ENCODE results near the gene CD83.

DNA sequence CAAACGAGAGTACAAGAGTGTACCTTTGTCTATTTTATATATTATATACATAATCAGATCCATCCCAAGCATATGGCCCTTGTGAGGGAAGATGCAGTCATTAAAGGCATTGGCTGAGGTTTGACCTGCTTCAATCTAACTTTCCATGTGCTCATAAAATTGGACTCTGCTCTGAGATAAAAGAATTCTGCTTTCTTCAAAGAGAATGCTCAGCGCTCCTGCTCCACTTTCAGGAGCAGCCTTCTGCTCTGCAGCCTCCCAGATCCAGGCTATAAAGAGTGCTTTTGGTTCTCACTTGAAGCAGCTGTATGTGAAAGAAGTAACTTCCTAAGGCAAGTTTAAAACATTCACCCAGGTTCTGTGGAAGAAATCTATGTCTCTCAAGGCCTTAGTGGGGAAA, 45.3 kb downstream of the CD83 start:
- TF ChIP-seq, protein P1, sequence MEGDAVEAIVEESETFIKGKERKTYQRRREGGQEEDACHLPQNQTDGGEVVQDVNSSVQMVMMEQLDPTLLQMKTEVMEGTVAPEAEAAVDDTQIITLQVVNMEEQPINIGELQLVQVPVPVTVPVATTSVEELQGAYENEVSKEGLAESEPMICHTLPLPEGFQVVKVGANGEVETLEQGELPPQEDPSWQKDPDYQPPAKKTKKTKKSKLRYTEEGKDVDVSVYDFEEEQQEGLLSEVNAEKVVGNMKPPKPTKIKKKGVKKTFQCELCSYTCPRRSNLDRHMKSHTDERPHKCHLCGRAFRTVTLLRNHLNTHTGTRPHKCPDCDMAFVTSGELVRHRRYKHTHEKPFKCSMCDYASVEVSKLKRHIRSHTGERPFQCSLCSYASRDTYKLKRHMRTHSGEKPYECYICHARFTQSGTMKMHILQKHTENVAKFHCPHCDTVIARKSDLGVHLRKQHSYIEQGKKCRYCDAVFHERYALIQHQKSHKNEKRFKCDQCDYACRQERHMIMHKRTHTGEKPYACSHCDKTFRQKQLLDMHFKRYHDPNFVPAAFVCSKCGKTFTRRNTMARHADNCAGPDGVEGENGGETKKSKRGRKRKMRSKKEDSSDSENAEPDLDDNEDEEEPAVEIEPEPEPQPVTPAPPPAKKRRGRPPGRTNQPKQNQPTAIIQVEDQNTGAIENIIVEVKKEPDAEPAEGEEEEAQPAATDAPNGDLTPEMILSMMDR (IDR thresholded peaks at IDR 0.05) = no peak
- no peak for TF ChIP-seq EZH2 (IDR thresholded peaks at IDR 0.05; ENCODE audit: borderline replicate concordance, insufficient read depth, low read depth, low read length, poor library complexity, severe bottlenecking)

Data from B cell (primary cell).